GM18873 (cell line): ENCODE results near the gene ZSCAN2.
A peak's percentile ranks its signal among the peaks of the same experiment; 100 is the strongest.
"Not testable (repeated sequence)": the region's sequence is repeated elsewhere in the genome, so short reads cannot be mapped to it uniquely, and the experiment has no call there.

ENCODE experiments used
- ATAC-seq: cut with Tn5 transposase; IDR thresholded peaks from one replicate; pipeline ENCODE4 v1.9.1; 2021; ENCODE audit warnings: mild to moderate bottlenecking, moderate library complexity, moderate number of reproducible peaks; ENCODE audit not compliant: unreplicated experiment, low FRiP score

The ZSCAN2 gene

DNA sequence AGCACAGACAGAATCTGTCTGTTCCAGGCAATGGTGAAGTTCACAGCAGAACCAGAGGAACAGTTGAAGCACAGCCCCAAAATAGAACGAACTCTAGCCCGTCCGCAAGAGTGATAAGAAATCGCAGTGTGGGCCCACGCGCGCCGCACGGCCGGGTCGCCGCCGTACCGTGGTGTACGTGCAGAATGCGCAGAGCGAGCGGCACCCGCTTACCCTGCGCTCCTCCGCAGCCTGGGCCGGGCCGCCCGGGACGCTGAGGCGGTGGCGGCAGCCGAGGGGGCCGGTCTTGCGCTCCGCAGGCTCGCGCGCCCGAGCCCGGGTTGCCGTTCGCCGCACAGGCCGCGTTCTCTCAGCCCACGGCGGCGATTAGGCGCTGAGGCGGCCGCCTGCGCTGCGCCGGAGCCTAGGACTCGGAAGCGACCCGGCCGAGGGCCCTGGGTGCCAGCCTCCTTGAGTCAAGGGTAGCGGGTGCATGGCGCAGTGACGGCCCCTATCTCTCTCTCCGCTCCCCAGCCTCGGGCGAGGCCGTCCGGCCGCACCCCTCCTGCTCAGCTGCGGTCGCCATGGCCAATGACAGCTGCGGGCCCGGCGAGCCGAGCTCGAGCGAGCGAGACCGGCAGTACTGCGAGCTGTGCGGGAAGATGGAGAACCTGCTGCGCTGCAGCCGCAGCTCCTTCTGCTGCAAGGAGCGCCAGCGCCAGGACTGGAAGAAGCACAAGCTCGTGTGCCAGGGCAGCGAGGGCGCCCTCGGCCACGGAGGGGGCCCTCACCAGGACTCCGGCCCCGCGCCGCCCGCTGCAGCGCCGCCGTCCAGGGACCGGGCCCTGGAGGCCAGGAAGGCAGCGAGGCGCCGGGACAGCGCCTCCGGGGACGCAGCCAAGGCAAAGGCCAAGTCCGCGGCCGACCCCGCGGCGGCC lies 32.8 kb downstream of the ZSCAN2 start:
- peak; percentile 35 for ATAC-seq

DNA sequence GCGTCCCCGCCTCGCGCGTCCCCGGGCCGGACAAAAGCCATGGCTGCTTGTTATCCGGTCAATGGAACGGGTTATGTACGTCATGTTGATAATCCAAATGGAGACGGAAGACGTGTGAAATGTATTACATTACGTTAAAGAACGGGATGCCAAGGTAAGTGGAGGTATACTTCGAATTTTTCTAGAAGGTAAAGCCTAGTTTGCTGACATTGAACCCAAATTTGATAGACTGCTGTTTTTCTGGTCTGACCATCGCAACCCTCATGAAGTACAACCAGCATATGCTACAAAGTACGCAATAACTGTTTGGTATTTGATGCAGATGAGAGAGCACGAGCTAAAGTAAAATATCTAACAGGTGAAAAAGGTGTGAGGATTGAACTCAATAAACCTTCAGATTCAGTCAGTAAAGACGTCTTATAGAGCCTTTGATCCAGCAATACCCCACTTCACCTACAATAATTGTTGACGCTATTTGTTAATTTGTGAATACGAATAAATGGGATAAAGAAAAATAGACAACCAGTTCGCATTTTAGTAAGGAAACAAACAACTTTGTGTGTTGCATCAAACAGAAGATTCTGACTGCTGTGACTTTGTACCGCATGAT lies 33.5 kb downstream of the ZSCAN2 start:
- ATAC-seq, result no peak

DNA sequence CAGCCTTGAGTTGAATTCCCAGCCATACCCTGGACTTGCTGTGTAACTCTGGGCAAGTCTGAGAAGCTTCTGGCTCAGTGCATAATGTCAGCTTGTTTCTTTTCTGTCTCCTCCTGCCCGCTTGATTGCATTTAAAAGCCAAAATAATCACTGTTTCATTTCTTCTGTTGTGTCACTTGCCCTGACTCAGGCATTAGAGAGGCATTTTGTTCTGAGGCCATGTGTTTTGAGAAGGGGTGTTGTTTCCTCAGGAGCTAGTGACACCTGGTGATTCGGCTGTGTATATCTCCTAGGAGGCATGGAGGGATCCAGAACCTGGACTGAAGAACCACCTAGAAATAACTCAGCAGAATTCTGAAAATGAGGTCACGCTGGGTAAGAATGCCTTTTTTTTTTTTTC lies 37.3 kb downstream of the ZSCAN2 start:
- no peak for ATAC-seq

DNA sequence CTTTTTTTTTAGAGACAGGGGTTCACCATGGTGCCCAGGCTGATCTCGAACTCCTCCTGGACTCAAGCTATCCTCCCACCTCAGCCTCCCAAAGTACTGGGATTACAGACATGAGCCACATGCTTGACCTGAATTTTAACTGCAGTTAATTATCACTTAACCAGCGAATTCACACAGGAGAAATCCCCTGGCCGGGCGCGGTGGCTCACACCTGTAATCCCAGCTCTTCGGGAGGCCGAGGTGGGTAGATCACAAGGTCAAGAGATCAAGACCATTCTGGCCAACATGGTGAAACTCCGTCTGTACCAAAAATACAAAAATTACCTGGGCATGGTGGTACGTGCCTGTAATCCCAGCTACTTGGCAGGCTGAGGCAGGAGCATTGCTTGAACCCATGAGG lies 41.1 kb downstream of the ZSCAN2 start:
- not testable (repeated sequence) for ATAC-seq

DNA sequence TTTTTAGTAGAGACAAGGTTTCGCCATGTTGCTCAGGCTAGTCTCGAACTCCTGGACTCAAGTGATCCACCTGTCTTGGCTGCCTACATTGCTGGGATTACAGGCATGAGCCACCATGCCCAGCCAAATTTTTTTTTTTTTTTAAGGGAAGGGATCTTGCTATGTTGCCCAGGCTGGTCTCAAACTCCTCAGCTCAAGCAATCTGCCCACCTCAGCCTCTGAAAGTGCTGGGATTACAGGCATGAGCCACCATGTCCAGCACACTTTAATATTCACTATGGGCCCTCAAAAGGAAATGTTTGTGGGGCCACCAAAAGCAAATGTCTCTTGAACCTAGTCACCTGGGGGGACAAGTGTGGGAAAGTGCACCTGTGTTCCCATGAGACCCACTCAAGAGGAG lies 41.8 kb downstream of the ZSCAN2 start:
- ATAC-seq, result not testable (repeated sequence)

DNA sequence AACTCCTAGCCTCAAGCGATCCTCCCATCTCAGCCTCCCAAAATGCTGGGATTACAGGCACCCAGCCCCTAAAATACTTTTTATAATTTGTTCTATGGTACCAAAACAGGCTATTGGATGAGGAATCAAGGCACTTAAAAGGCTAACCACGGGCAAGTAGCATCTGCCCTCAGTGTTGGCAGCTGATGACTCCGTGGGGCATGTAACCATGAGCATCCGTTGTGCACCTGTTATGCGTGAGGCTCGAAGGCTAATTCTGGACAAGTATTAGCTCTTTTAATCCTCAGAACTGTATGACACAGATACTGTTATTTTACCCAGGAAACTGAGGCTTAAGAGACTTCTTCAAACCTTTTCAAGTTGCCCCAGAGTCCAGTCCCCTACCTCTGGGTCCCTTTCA lies 43.0 kb downstream of the ZSCAN2 start:
- ATAC-seq, result no peak

DNA sequence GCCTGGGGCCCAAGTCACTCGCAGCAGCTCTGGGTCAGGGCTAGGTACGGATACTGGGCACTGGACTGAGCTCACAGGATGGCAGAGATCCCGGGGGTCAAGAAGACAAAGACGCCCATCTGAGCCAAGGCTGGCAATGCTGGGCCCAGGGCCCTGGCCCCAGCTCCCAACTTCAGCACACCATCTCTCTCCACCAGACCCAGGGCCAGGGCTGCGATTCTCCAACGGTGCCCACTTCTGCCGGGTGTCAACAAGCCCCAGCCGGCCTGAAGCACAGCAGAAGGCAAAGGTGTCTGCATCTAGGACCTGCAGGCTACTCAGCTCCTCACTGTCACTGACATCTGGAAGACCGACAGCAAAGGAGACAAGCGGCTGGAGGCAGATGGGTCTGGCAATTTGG lies 44.7 kb downstream of the ZSCAN2 start:
- ATAC-seq, result no peak

DNA sequence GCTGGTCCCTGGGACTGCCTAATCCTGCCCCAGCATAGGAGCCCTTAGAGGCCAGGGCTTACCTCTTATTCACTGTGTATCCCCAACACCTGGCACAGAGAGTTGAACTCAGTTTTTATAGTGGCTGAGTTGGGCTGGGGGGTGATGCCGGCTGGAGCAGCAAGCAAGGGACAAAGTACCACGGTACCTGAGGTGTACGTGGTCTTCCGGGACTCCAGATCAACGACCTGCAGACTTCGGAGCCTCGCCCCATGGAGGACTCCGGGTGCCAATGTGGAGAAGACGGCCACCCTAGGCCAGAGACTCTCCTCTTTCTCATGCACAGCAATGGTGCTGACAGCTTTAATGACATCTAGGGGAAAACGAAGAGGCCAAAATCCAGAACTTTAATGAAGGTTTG lies 45.2 kb downstream of the ZSCAN2 start:
- no peak for ATAC-seq

DNA sequence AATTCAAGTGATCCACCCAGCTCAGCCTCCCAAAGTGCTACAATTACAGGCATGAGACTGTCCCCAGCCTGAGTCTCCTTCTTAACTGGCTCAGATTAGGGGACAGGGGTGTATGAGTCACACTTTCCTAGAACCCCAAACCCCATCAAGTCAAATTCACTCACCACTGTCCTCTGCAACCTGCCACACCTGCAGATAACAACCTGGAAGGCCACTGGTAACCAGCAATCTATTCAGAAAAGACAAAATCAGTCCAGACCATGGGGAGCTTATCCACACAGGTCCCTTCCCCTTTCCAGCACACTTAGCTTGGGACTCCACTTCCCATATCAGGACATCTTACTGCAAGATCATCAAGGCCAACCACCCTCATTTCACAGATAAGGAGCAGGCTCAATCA lies 46.9 kb downstream of the ZSCAN2 start:
- ATAC-seq, result no peak

DNA sequence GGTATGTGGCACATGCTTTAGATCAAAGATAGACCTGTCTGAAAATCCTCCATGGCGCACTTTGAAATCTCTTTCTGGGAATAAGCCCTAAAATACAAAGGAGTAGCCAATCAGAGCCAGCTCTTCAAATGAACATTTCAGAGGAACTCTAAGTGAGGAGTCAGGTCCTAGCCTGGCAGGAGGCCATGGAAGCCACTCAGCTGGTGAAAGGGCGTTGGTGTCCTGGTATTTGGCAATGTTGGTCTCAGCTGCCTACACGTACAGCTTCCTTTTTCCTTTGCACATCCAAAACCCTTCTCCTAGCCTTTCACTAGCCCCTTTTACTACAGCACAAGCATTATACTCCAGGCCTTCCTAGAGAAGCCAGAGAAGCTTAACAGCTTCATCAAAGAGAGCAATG lies 47.7 kb downstream of the ZSCAN2 start:
- no peak for ATAC-seq

DNA sequence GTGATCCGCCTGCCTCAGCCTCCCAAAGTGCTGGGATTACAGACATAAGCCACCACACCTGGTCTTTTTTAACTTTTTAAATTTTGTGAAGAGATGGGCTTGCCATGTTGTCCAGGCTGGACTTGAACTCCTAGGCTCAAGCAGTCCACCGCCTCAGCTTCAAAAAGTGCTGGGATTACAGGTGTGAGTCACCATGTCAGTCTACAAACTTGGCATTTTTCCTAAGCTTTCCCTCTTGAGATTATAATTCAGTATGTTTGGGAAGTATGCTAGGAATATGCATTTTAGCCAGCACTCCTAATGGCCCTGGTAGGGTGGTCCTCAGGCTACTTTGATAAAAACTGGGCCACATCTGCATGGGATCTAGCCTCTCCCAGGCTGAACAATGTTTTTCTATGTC lies 48.9 kb downstream of the ZSCAN2 start:
- no peak for ATAC-seq

DNA sequence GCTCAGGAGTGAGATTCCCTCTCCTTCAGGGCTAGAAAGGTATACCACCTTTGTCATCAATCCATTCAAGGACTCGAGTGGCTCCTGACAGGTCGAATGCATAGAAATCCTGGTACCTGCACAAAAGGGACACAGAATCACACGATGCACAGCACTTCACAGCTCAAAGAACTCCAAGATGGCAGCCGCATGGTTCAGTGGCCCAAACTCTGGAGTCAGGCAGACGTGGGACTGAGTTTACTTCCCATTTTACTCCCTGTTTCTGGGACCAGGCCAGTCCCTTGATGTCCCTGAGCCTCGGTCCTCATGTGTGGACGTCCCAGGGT lies 52.7 kb downstream of the ZSCAN2 start:
- no peak for ATAC-seq

DNA sequence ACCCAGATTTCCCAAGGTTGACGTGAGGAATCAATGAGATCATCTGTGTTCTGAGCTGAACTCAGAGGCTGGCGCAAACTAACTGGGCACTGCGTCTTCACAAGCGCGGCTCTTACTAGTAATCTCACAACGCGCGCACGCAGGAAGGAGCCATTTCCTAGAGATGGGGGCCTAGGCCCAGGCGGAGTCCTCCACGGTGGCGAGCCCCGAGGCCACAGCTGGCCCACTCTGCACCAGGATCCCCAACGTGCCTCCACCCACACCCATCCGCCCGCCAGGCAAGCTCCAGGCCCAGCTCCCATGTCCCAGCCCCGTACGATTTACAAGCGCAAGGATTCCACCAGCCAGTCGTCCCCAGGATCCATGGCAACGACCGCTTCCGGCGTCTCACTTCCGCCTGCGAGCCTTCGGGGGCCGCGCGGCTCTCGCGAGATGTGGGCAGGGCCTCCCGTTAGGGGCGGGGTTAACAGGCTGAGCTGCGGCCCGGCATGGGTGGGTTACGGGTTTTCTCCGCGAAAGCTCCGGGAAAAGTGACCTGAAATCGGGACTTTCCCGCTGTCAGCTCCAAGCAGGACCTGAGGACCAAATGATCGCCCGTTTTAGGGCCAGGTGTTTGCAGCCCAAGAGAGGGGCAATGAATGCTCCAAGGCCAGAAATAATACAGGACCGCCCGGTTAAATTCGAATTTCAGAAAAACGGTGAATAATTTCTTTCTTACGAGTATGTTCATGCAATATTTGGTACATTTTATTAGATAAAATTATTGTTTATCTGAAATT lies 53.3 kb downstream of the ZSCAN2 start, which contains the start of gene WDR73:
WDR73 (minus strand) TSS at position 374 of the 779 bp plus-strand sequence; CDS start at position 365, 9 bp downstream.
- ATAC-seq, result peak; percentile 68

DNA sequence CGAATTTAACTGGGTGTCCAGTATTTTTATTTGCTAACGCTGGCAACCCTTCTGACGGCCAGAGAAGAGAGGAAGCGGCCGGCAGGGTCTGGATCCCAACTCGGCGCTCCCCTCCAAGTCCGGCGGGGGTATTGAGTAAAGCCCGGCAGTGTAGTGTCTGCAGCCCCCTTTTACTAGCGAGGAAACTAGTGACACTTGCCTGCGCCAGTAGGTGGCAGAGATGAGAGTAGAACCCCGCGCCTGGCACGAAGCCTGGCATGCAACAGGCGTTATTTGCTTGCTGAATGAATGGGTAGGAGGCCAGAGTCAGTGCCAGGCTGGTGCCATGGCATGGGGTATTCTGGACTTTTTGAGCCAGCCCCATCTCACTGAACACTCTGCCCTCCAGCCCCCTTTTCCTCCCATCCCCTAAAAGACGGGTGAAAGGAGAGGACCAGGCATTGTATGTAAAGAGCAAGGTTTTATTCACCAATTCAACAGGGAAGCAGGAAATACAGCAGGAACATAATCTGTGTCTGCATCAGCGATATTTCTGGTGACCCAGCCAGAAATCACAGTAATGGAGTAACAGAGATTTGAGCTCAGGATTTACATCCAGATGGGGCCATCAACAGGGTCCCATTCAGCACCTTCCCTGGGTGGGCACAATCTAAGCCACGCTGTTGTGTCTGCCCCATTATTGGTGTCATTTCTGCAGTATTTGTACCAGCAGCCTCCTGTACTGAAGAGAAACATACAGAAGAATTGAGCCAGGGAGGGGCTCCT lies 54.1 kb downstream of the ZSCAN2 start:
- ATAC-seq, result no peak

DNA sequence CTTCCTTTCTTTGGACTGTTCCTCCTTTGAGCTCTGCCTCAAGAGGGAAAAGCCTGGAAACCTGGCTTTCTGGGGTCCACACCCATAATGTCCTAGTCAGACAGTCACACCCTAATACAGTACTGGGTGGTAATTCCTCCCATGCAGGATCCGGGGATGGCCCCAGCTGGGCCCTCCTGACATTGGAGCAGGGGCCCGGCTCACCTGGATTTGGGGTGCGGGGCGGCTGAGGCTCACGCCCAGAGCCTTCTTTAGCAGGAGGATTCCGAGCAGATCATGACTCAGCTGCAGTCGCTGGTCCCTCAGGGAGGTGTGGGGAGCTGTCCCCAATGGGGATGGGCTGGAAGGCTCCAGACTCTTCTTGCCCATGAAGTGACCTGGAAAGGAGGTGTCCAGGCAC lies 56.2 kb downstream of the ZSCAN2 start:
- no peak for ATAC-seq

DNA sequence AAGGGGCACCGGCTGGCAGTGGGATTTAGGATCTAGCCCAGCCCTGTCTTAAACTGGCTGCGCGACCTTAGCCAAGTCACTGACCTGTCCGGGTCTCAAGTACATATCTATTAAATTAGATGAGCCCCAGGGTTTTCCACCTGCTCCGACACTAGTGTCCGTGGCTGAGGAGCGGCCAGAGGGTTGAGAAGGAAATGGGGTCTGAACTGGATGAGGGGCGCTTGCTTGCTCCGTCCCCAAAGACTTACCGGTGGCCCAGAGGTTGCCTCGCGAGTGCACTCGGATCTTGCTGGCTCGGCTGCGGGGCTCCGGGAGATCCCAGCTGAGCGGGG lies 56.9 kb downstream of the ZSCAN2 start:
- peak; percentile 11 for ATAC-seq

DNA sequence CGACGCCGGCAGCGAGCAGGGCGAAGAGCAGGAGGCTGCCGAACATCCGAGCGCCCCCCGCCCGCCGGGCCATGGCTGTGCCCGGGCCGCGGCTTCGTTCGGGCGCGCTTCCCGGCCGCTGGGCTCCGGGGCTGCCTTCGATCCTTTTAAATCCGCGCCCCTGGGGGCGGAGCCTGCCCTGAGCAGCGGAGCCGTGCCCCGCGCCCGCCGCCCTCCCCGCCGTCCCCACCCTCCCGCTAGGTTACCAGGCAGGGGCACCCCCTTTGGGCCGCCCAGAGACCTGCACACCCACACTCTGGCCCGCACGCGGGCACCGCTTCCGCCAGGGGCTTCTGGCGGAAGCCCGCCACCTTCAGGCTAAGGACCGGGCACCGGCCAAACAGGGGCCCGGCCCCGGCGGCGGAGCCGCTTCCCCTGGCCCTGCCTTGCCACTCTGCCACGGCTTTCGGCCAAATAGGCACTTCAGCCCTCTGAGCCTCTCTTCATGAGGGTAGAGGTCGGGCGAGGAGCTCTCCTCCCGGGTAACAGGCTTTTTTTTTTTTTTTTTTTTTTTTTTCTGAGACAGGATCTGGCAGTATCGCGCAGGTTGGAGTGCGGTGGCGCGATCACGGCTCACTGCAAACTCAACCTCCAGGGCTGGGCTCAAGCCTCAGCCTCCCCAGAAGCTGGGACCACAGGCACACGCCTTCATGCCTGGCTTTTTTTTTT lies 57.4 kb downstream of the ZSCAN2 start, which contains the start of gene NMB:
NMB (minus strand) TSS at position 120 of the 708 bp plus-strand sequence; CDS start at position 73, 47 bp downstream.
- ATAC-seq, result peak; percentile 50

DNA sequence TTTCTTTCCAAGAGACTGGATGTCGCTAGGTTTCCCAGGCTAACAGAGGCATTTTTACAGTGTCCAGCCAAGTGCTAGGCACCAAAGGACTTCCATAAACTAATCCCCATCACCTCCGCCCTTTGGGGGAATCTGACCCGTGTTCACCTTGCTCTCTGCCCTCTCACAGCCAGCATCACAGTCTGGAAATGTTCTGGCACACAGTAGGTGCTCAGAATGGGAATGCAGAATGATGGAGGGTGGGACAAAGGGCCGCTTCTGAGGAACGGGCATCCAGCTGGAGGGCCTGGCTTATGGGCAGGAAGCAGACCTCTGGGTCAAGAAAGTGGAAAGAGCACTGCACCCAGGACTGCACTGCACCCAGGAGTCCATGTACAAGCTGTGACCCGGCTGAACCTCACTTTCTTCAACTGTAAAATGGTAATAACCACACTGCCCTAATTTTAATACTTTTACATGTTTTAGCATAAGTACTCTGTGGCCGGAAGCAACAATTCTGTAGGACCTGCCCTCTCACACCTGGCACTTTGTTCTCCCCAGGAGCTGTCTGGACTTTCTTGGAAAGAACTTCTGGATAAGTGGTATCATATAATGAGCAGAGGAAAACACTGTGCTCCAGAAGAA lies 58.1 kb downstream of the ZSCAN2 start:
- no peak for ATAC-seq
